Motor neuron (in vitro differentiated cells): Measurements from ENCODE around the gene SNCA. TPM values are rescaled to one million over a fixed set of nuclear protein-coding genes. Genes with fewer than 3 reads are reported as not detected.

Experiments used
- ATAC-seq, 8 experiments: fragments of 200-7000 bp; cut with Tn5 transposase; replicated peaks in 6 of 8; 2 replicates each; pipeline ENCODE4 v1.8.0; 2021; ENCODE audit warnings: mild to moderate bottlenecking in 8 of 8, moderate library complexity in 8 of 8
- H3K27ac ChIP-seq, 2 donors: fragments of 250-450 bp; sonication (Bioruptor Pico); 2 replicates each; pipeline ENCODE4 v1.9.0; 2021; ENCODE audit warnings: antibody characterized with exemption in 2 of 2, mild to moderate bottlenecking in 2 of 2, moderate library complexity in 1 of 2
- H3K4me1 ChIP-seq, 2 donors: fragments of 250-450 bp; sonication (Bioruptor Pico); replicated peaks in 1 of 2; 2 replicates each; pipeline ENCODE4 v1.6.1; 2021; ENCODE audit warnings: antibody characterized with exemption in 2 of 2, mild to moderate bottlenecking in 2 of 2, moderate library complexity in 1 of 2
- H3K4me3 ChIP-seq, 5 donors: fragments of 250-450 bp; sonication (Bioruptor Pico); 2 replicates each; pipeline ENCODE4 v1.9.0; 2021; ENCODE audit warnings: antibody characterized with exemption in 5 of 5, mild to moderate bottlenecking in 5 of 5, moderate library complexity in 4 of 5
- WGBS, 10 experiments: fragments of 450-650 bp; shearing (Covaris generic); methylation state at CpG; one replicate each; pipeline ENCODE4 v1.0.0; 2022; 5-methylcytosine and 5-hydroxymethylcytosine counted together
- in situ Hi-C, 9 experiments: fragments of 400-800 bp; cut with MboI; loops; one replicate each; pipeline ENCODE4 v1.15.0; 2021; ENCODE audit warnings: low sequenced_read_pairs in 9 of 9, low pct_unique_long_range_greater_than_20kb in 2 of 9; ENCODE audit not compliant: unreplicated experiment in 9 of 9
- total RNA-seq, 8 experiments: library from RNA; unstranded; fragments of 300-600 nt; gene quantifications; 2 replicates each; pipeline versions ENCODE4 v1.2.3 to v1.2.4, GENCODE V29; 2022

The SNCA gene
- 100 to 1,000 TPM in 1 of 8 experiments, 10 to 100 TPM in 5, 1 to 10 TPM in 1, under 1 TPM in 1; 0.73 to 118 (median 43.2) TPM for total RNA-seq

DNA sequence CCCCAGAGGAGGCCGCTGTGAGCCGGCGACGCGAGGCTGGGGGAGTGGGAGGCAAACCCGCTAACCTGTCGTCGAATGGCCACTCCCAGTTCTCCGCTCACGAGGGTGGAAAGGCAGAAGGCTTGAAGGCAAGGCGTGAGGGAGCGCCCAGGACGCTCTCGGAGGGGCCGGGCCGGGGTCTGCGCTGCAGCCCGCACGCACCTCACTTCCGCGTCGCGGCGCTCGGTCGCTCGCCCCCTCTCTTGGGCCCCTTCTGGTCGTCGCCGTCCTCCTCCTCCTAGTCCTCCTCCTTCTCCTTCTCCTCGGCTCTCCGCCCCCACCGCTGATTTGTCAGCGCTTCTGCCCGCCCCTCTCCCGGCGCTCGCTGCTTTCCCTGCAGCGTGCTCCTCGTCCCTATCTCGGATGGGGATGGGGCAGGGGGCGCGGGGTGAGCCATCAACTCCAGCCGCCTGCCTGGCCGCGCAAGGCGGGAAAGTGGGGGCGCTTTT, at the start of gene SNCA:
TSS of gene SNCA (minus strand) at position 265 of the 488 bp plus-strand sequence. CDS start 1,494 bp downstream, outside the sequence.
- WGBS, 10 experiments = 0 to 8% (median 1%) methylated on average over 3 to 10 of the region's 48 CpGs; no CpG with 5 or more reads in 6 of the 10 experiments
- peak within 1 kb of the TSS; percentile 47 to 58 (median 57) for H3K4me3 ChIP-seq

DNA sequence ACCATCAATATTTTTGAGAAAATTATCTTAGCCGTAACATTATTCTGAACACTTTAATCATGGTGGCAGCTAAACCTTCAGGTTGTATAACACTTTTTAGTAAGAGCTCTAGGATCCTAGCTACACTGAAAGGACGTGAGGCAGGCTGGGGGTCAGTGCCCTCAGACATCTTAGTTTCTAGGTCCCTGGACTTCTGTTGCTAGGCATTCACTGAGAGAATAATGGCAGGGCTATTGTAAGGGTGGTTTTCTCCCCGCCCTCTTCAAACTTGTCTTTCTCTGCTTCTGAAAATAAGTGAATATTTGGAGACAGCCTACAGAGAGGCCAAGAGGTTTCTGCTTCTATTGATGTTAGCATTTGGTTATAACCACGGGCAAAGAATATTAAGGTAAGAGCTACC, 42.3 kb upstream of the SNCA start:
- peak in 5 of 8 experiments; percentile 49 to 79 (median 55) for ATAC-seq
- in situ Hi-C loops = loop anchor here in 1 of 9 experiments (25.0 kb wide), 2 partner anchors 217 to 392 kb away; no protein-coding TSS in a partner anchor
- Histone ChIP-seq H3K4me3 (peak overlapping the region in 1 of 5 donors; percentile 9), H3K27ac (no peak overlapping the region), H3K4me1 (peaks cover 26 to 30% of the 10 kb centered on the region in 2 donors)
- WGBS, 10 experiments = 0 to 67% (median 27%) methylated on average over 1 to 4 of the region's 4 CpGs; no CpG with 5 or more reads in 3 of the 10 experiments

More for the DNA sequence above, at the start of gene SNCA:
- ATAC-seq = peak; percentile 73 to 95 (median 90)
- Histone ChIP-seq H3K4me1 (no peaks in the 10 kb centered on the region), H3K27ac (peak within 1 kb of the TSS; percentile 51 to 58)
- in situ Hi-C loops = no loop called here

DNA sequence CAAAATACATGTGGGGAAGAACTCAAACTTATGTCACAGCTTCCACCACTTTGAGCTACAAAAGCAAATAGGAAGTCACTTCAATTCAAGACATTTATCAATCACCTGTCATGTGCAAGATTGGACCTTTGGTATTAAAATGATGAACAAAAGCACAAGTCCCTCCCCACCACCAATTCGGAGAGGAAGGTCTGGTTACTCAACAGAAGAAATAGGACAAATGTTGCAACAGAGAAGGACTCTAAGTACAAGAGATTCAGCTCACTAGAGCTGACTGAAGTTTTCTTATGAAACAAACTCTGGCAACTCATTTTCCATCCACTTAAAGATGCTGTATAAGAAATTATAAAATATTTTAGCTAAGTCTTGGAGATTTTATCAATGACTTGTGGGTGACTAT, 41.6 kb upstream of the SNCA start:
- ATAC-seq = no peak
- no peak overlapping the region for H3K4me3 ChIP-seq
- in situ Hi-C loops = loop anchor here in 1 of 9 experiments (25.0 kb wide), 2 partner anchors 216 to 391 kb away; no protein-coding TSS in a partner anchor
- peaks cover 26 to 30% of the 10 kb centered on the region in 2 donors for H3K4me1 ChIP-seq
- WGBS, 10 experiments = 0 to 100% (median 36%) methylated on average over 1 of the region's 1 CpG; no CpG with 5 or more reads in 2 of the 10 experiments
- no peak overlapping the region for H3K27ac ChIP-seq

DNA sequence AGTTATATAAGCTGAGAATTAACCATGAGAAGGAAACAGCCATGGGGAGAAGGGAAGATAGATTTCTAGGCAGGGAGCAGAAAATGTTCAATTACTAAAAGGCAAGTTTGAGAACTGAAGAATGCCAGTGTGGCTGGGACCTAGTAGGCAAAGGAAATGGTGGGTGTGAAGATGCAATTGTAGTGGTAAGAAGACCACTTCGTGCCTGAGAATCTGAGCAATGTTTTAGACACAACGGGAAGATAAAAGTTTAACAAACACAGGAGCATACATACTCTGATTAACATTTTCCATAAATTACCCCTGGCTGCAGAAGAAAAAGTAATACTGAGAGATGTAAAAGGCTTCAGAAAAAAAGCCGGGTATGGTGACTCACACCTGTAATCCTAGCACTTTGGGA, 39.6 kb upstream of the SNCA start:
- ATAC-seq = no peak
- Histone ChIP-seq H3K27ac (no peak overlapping the region), H3K4me1 (peaks cover 26 to 30% of the 10 kb centered on the region in 2 donors), H3K4me3 (no peak overlapping the region)
- in situ Hi-C loops = loop anchor here in 1 of 9 experiments (25.0 kb wide), 2 partner anchors 214 to 389 kb away; no protein-coding TSS in a partner anchor
- WGBS, 10 experiments = 44 to 100% (median 85%) methylated on average over 1 to 3 of the region's 3 CpGs; no CpG with 5 or more reads in 2 of the 10 experiments

DNA sequence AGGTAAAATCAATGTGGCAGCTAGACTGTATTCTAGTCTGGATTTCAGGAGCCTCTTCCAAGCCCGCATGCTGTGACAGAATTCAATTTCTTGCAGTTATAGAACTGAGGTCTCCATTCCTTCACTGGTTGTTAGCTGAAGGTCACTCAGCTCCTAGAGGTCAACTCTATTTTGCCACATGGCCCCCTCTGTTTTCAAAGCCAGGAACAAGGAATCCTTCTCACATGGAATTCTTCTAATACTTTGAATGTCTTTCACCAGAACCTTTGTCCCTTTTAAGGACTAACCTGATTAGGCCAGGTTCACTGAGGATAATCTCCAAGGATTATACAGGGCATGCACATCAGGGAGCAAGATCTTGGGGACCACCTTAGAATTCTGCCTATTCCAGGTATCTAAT, 34.2 kb upstream of the SNCA start:
- 63 to 100% (median 84%) methylated on average over 1 of the region's 1 CpG; no CpG with 5 or more reads in 4 of the 10 experiments for WGBS, 10 experiments
- in situ Hi-C loops = no loop called here
- Histone ChIP-seq H3K4me1 (peaks cover 0 to 2% of the 10 kb centered on the region in 2 donors), H3K27ac (no peak overlapping the region), H3K4me3 (no peak overlapping the region)
- ATAC-seq = no peak

DNA sequence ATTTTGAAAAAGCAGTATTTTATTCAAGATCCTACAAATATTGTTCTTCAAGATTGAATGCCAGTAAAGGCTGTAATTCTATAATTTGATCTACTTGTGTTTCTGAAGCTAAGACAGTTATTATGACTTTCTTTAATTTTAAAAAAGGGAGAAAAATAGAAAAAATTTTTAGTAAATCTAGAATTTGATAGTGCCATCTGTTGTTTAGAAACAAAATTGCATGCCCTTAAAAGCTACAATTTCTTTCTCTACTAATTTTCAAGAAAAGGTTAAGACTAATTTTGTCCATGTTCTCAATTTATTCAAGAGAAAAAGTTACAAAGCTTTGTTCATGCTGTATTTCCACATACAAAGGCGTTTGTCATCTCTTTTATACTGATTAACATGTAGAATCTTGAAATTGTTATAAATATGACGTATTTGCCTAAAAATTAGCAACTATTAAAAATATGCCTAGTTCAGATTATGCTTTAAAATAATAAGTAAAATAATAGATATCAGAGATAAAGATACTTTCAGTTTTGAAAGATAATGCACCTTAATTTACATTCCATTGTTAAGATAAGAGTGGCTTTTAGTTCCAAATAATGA, 32.1 kb upstream of the SNCA start:
- 10 to 100% (median 69%) methylated on average over 1 to 2 of the region's 2 CpGs for WGBS, 10 experiments
- H3K4me1 ChIP-seq = no peaks in the 10 kb centered on the region
- ATAC-seq = no peak
- in situ Hi-C loops = no loop called here
- H3K27ac ChIP-seq = no peak overlapping the region
- H3K4me3 ChIP-seq = no peak overlapping the region

DNA sequence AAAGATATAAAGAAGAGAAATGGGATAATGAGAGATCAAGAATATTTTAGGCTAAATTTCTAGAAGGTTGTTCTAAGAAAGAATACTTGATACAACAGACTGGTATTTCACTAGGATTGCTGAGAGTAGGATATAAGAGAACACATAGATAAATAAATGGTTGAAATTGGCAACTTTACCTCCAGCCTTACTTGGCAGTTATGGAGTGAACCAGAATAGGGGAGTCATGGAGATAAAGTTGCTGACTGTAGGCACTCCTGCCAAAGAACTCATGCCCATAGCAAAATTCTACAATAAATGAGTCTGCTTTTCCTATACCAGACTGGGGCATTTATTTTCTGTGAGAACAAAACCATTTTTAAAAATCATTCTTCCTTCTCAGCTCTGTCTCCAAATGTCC, 31.3 kb upstream of the SNCA start:
- H3K27ac ChIP-seq = no peak overlapping the region
- in situ Hi-C loops = no loop called here
- no peak for ATAC-seq
- H3K4me1 ChIP-seq = no peaks in the 10 kb centered on the region
- H3K4me3 ChIP-seq = no peak overlapping the region

DNA sequence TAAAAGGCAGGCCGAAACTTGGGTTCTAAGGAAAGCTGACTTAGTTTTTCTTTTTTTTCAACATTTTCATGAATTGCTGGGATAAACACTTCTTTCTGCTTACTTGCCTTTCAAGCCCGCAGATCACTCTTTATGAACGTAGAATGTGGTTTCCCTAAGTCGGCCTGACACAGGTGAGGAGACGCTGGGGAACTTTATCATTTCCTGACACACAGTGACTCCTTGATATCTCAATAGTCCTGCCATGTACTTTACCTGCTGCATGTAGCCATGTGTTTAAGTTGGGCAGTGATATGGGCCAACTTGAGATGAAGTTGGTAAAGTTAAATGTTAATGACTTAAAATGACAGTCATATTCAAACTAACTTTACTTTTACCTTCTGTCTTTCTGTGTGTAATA, 26.6 kb upstream of the SNCA start:
- no peak for ATAC-seq
- in situ Hi-C loops = no loop called here

DNA sequence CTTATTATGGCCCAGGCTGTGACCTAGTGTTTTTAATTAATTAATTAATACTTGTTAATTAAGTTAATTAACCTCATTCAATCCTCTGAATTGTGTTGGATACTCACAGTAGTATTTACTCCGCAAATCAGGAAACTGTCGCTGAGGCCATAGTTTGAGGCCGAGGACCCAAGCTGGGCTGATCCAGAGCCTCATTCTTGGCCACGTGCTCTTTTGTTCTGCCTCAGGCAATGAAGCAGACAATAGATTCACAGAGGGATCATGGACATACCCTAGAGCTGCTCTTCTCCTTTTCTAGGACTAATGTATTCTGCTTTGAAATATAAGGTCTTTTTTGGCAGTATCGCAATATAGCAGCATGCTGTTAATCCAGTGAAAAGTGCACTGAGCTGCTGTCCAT, 24.0 kb upstream of the SNCA start:
- 58 to 100% (median 85%) methylated on average over 1 to 5 of the region's 5 CpGs for WGBS, 10 experiments
- ATAC-seq = peak in 2 of 8 experiments; percentile 36 to 42
- in situ Hi-C loops = no loop called here
- Histone ChIP-seq H3K27ac (no peak overlapping the region), H3K4me3 (no peak overlapping the region), H3K4me1 (no peaks in the 10 kb centered on the region)

More for the DNA sequence above, 26.6 kb upstream of the SNCA start:
- H3K4me1 ChIP-seq = no peaks in the 10 kb centered on the region
- H3K27ac ChIP-seq = no peak overlapping the region
- H3K4me3 ChIP-seq = no peak overlapping the region
- 16 to 100% (median 80%) methylated on average over 1 to 5 of the region's 5 CpGs; no CpG with 5 or more reads in 1 of the 10 experiments for WGBS, 10 experiments

DNA sequence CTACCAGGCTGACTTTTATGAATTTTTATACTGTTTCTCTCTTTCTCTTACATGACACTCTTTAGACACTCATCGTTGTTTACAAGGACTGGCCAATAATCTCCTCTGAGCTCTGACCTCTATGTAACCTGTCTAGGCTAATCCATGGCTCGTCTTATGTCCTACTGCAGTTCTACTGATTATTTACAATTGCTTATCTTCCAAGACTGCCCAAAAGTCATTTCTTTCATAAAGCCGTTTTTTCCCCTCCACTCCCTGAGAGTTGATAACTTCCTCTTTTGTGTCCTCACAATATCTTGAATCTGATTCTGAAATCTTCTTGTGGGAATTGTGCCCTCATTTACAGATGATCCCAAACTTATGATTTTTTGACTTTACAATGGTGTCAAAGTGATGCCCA, 18.3 kb upstream of the SNCA start:
- Histone ChIP-seq H3K27ac (no peak overlapping the region), H3K4me1 (no peaks in the 10 kb centered on the region), H3K4me3 (no peak overlapping the region)
- WGBS, 10 experiments = 11 to 100% (median 93%) methylated on average over 2 to 3 of the region's 3 CpGs; no CpG with 5 or more reads in 1 of the 10 experiments
- ATAC-seq = no peak
- in situ Hi-C loops = no loop called here

DNA sequence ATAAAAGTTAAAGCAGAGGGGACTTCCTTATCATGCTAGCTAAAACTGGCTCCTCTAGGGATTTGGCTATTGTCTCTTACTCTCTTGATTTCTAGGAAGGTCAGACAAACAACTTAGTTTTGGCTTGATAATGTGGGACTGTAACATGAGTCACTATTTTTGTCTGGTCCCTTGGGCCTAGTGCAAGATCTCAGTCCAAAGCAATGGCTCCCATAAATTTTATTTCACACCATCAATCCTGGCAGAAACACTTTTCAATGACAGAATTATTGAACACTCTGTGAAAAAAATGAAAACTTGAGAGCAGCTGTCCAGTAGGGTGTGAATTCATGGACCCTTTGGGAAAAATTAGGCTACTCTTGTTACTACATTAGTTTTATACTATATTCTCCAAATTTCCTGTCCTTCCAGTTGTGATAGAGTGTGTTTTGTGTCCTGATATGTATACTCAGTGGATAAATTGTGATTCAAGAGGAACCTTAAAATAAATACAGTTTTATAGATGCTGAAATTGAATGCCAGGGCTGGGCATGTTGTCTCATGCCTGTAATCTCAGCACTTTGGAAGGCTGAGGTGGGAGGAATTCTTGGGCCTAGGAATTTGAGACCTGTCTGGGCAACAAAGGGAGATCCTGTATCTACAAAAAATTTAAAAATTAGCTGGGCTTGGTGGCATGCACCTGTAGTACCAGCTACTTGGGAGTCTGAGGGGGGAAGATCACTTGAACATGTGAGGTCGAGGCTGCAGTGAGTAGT, 10.8 kb upstream of the SNCA start:
- peak overlapping the region in 1 of 2 donors; percentile 26 for H3K27ac ChIP-seq
- 67 to 100% (median 92%) methylated on average over 1 of the region's 1 CpG; no CpG with 5 or more reads in 6 of the 10 experiments for WGBS, 10 experiments
- ATAC-seq = peak in 4 of 8 experiments; percentile 19 to 80 (median 51)
- H3K4me1 ChIP-seq = peaks cover 0 to 7% of the 10 kb centered on the region in 2 donors
- in situ Hi-C loops = no loop called here
- H3K4me3 ChIP-seq = no peak overlapping the region

DNA sequence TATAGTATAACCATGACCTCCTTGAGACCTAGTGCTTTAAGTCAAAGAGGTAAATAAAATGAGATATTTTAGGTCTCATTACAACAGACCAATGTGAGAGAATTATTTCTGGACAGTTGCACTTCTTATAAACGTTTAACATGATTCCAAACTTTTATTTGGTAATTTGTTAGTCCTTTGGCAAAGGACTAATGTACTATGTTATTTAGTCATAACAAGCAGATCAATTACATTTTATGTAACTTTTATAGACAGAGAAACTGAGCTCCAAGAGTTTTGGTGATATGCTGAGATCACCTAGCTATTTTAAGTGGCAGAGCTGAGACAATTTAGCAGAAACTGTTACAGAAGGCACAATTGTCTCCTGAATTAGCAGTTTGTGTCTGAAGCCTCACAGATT, 2.6 kb upstream of the SNCA start:
- no peak for ATAC-seq
- in situ Hi-C loops = no loop called here
- H3K4me1 ChIP-seq = no peaks in the 10 kb centered on the region
- 0 to 100% (median 33%) methylated on average over 1 of the region's 1 CpG; no CpG with 5 or more reads in 2 of the 10 experiments for WGBS, 10 experiments
- no peak overlapping the region for H3K27ac ChIP-seq
- no peak overlapping the region for H3K4me3 ChIP-seq

DNA sequence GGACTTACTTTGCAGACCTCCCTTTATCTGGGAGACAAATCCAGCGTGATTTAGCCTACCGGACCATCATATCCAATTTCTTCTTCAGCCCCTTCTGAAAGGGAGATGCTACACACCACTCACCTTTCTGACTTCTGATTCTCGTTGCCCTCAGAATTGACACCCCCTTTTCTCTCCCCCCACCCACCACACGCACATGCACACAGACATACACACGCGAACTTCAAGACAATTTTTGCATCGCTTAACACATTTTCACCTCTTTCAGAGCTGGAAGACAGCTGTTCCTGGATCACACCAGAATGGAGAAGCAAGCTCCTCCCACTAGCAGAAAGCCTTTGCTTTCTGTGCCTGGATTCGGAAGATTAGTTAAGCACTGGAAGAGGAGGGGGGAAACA, 1.0 kb upstream of the SNCA start:
- in situ Hi-C loops = no loop called here
- peak in 2 of 8 experiments; percentile 7 to 16 for ATAC-seq
- H3K27ac ChIP-seq = peak overlapping the region; percentile 51 to 58
- 0 to 7% (median 0%) methylated on average over 1 to 8 of the region's 8 CpGs; no CpG with 5 or more reads in 1 of the 10 experiments for WGBS, 10 experiments
- peak overlapping the region; percentile 47 to 58 (median 57) for H3K4me3 ChIP-seq
- H3K4me1 ChIP-seq = no peaks in the 10 kb centered on the region
